ENCODE results near the gene TMEM214. TPM values are rescaled to one million over a fixed set of nuclear protein-coding genes. Genes with fewer than 3 reads are reported as not detected.

The TMEM214 gene
- total RNA-seq, 1 donor from 2014 or later = 68.0 TPM

DNA sequence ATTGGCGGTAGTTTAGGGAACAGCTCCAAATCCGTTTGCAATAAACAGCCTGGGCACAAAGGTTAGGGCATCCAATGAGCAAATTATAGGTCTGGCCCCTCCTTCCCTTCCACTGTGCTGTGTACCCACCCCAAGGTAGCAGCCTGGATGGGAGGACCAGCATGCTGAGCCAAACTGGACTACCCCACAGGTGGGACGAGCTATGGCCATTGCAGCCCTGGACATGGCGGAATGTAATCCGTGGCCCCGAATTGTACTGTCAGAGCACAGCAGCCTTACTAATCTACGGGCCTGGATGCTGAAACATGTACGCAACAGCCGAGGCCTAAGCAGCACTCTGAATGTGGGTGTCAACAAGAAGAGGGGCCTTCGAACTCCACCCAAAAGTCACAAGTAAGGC is 25.4 kb downstream of the TMEM214 start:
- intact Hi-C loops (cut with DNase I) = no loop called here

DNA sequence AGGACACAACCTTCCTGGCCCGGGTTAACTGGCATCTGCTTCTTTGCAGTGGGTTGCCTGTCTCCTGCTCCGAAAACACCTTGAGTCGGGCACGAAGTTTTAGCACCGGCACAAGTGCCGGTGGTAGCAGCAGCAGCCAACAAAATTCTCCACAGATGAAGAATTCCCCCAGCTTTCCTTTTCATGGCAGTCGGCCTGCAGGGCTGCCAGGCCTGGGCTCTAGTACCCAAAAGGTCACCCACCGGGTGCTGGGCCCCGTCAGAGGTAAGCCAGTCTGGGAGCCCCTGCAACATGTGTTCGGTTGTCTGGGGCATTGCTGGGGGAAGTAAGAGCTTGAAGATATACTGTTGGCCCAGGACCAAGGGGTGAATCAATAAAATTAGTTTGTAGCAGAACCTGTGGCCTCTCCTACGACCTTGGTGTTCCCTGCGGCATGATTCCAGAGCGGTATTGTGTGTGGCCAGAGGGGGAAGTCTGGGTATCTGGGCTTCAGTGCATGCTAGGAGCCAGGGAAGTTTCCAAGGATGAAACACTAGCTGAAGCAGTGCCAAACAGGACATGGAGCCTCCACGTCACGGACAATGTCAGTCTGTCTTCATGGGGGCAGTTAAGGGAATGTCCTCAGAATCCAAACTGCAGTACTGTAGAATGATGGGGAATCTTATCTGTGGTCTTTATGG is 26.5 kb downstream of the TMEM214 start:
- Histone ChIP-seq H3K36me3 (peaks cover 39% of the 10 kb centered on the region), H3K27me3 (no peaks in the 10 kb centered on the region), H3K4me1 (no peaks in the 10 kb centered on the region), H3K9me3 (no peaks in the 10 kb centered on the region), H3K27ac (no peak overlapping the region), H3K4me3 (no peak overlapping the region)
- ATAC-seq = no peak
- intact Hi-C loops (cut with DNase I) = no loop called here
- no peak for DNase-seq
- TF ChIP-seq, protein P1, sequence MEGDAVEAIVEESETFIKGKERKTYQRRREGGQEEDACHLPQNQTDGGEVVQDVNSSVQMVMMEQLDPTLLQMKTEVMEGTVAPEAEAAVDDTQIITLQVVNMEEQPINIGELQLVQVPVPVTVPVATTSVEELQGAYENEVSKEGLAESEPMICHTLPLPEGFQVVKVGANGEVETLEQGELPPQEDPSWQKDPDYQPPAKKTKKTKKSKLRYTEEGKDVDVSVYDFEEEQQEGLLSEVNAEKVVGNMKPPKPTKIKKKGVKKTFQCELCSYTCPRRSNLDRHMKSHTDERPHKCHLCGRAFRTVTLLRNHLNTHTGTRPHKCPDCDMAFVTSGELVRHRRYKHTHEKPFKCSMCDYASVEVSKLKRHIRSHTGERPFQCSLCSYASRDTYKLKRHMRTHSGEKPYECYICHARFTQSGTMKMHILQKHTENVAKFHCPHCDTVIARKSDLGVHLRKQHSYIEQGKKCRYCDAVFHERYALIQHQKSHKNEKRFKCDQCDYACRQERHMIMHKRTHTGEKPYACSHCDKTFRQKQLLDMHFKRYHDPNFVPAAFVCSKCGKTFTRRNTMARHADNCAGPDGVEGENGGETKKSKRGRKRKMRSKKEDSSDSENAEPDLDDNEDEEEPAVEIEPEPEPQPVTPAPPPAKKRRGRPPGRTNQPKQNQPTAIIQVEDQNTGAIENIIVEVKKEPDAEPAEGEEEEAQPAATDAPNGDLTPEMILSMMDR (IDR thresholded peaks at IDR 0.05) = no peak

More for the DNA sequence above, 25.4 kb downstream of the TMEM214 start:
- Histone ChIP-seq H3K27me3 (no peaks in the 10 kb centered on the region), H3K4me3 (no peak overlapping the region), H3K4me1 (no peaks in the 10 kb centered on the region), H3K36me3 (peaks cover 50% of the 10 kb centered on the region), H3K9me3 (no peaks in the 10 kb centered on the region), H3K27ac (no peak overlapping the region)
- TF ChIP-seq, protein P1 (IDR thresholded peaks at IDR 0.05) = no peak
- DNase-seq (no peak), ATAC-seq (no peak)

DNA sequence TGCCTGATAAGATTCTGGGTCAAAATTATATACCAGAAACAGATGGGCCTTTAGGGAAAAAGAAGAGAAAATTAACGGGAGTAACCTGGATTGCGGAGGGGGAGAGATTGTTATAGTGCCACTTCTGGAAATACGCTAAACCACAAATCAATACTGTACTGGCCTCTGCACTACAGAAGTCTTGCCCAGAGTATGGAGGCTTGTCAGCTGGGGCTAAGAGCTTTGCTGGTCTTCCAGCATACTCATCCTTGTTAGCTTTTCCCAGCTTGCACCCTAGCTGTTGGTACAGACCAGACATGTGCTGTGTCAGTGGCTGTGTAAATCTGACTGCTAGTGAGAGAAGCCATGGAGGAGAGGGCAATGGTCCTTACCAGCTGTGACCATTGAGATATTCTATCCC is 27.6 kb downstream of the TMEM214 start:
- no peaks in the 10 kb centered on the region for H3K9me3 ChIP-seq
- no peak overlapping the region for H3K27ac ChIP-seq
- intact Hi-C loops (cut with DNase I) = no loop called here
- no peak overlapping the region for H3K4me3 ChIP-seq
- TF ChIP-seq, protein P1 (IDR thresholded peaks at IDR 0.05) = no peak
- H3K27me3 ChIP-seq = no peaks in the 10 kb centered on the region
- no peaks in the 10 kb centered on the region for H3K4me1 ChIP-seq
- peaks cover 31% of the 10 kb centered on the region for H3K36me3 ChIP-seq
- ATAC-seq (no peak), DNase-seq (no peak)

DNA sequence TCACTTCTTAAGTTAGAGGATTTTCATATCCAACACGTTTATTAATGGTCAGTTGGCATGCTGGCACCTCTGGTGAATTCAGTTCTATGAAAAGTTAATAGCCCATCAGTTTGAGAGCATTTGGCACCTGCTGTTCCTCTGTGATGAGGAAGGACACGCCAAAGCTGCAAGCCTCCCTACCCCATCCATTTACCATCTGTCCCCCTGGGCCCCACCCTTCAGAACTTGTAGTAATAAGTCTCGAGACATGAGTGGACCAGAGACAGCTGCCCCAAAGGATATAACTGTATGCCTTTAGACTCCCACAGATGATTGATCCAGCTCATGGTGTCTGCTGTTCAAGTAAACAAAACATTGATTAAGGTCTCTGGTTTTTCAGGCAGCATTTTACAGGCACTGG is 32.4 kb downstream of the TMEM214 start:
- peaks cover 9% of the 10 kb centered on the region for H3K4me1 ChIP-seq
- DNase-seq = no peak
- no peak for ATAC-seq

DNA sequence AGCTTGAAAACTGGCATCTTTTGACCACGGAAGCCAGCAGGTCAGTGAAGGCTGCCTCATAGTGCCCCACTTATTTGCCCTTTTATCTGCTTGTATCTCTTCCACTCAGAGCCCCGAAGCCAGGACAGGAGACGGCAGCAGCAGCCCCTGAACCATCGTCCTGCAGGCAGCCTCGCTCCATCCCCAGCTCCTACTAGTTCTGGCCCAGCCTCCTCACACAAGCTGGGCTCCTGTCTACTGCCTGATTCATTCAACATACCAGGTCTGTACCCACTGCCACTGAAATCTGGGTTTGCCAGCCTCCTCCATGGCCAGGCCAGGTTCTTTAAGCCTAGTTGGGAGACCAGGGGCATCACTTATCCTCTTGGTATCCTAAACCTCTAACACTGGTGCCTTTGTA is 34.6 kb downstream of the TMEM214 start:
- no peaks in the 10 kb centered on the region for H3K9me3 ChIP-seq
- no peak overlapping the region for H3K27ac ChIP-seq
- intact Hi-C loops (cut with DNase I) = no loop called here
- no peak for DNase-seq
- no peaks in the 10 kb centered on the region for H3K27me3 ChIP-seq
- H3K36me3 ChIP-seq = peaks cover 37% of the 10 kb centered on the region
- TF ChIP-seq, protein P1 (IDR thresholded peaks at IDR 0.05) = no peak
- H3K4me3 ChIP-seq = no peak overlapping the region
- ATAC-seq = no peak
- H3K4me1 ChIP-seq = peaks cover 20% of the 10 kb centered on the region

More for the DNA sequence above, 32.4 kb downstream of the TMEM214 start:
- TF ChIP-seq, protein P1 (IDR thresholded peaks at IDR 0.05) = no peak
- Histone ChIP-seq H3K9me3 (no peaks in the 10 kb centered on the region), H3K36me3 (peaks cover 36% of the 10 kb centered on the region), H3K27ac (no peak overlapping the region), H3K4me3 (no peak overlapping the region), H3K27me3 (no peaks in the 10 kb centered on the region)
- intact Hi-C loops (cut with DNase I) = no loop called here

Data from upper lobe of right lung (tissue), 1 donor.